ES-I3 (cell line): ENCODE data around the gene SENP1.

Experiments used
- H3K36me3 ChIP-seq: 2 replicates; pipeline ENCODE4 v1.6.1; 2013; ENCODE audit warnings: mild to moderate bottlenecking, low read length, control low read depth, moderate library complexity; ENCODE audit not compliant: insufficient read depth
- H3K4me1 ChIP-seq: 2 replicates; pipeline ENCODE4 v1.6.1; 2013; ENCODE audit warnings: mild to moderate bottlenecking, control low read depth, low read length; ENCODE audit not compliant: insufficient read depth
- H3K9ac ChIP-seq: 2 replicates; pipeline ENCODE4 v1.6.1; 2013; ENCODE audit warnings: low read depth, mild to moderate bottlenecking, low read length, moderate library complexity
- H3K9me3 ChIP-seq: 2 replicates; pipeline ENCODE4 v1.6.1; 2013; ENCODE audit warnings: mild to moderate bottlenecking, low read length, moderate library complexity; ENCODE audit not compliant: control insufficient read depth, insufficient read depth

SENP1 gene

DNA sequence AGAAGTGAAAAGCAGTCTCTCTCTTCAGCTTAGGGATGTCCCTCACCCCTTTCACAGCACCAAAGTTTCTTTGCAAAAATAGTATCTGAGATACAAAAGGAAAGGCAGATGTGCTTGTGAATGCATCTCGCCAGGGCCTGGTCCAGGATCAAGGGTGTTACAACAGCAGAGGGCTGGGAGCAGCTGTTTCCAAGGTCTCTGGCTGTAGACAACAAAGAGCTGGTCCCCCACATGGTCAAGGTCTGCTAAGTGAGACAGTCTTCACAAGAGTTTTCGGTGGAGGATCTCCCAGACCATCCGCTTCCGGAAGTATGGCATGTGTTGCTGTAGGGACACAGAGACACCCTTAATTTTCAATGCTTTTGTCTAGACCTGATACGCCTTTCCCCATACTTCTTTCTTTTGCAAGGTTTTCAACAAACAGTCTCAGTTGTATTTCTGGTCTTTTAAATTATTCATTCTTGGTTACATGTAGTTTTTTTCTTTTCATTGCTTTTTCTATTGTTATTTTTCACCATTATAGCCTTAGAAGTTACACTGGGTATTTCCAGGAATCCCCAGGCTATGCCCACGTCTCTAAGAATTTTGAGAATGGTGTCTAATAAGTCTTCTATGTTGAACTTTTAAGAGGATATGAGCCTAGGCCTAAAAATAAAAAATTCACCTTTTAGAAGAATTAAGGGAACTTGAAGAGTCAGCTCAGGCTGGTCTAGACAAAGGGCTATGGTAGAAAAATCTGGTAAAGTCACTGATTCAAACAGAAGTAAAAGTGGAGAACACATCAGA lies 60.6 kb downstream of the SENP1 start:
- no peaks in the 10 kb centered on the region for H3K9me3 ChIP-seq
- peaks cover 7% of the 10 kb centered on the region; the same call in 1 of the 2 replicates for H3K36me3 ChIP-seq
- H3K9ac ChIP-seq = no peak overlapping the region
- H3K4me1 ChIP-seq = no peaks in the 10 kb centered on the region

- H3K36me3 ChIP-seq = peaks cover 7% of the 10 kb centered on the region; the same call in 1 of the 2 replicates
- no peaks in the 10 kb centered on the region for H3K4me1 ChIP-seq
- H3K9me3 ChIP-seq = no peaks in the 10 kb centered on the region
- H3K9ac ChIP-seq = no peak overlapping the region
Measured at GRCh38 chr12:48044396-48044795, 61.5 kb downstream of the SENP1 start.

DNA sequence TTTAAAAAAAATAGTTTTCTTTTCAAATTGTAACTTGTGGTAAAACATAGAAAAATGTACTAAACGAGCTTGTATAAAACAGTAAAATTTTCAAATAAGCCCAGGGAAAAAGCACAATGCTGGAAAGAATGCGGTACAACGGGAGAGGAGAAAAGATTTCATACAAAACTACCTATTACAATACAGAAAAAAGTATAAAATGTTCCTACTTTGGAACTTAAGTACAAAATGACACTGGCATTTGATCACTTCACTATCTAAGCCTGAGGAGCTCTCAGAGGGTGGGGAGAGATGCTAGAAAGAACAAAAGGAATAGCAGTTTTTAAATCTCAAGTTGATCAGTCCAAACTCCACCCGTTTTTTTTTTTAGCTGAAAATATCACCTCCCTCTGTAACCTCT lies 62.1 kb downstream of the SENP1 start:
- Histone ChIP-seq H3K36me3 (peaks cover 7% of the 10 kb centered on the region; the same call in 1 of the 2 replicates), H3K9ac (no peak overlapping the region)

DNA sequence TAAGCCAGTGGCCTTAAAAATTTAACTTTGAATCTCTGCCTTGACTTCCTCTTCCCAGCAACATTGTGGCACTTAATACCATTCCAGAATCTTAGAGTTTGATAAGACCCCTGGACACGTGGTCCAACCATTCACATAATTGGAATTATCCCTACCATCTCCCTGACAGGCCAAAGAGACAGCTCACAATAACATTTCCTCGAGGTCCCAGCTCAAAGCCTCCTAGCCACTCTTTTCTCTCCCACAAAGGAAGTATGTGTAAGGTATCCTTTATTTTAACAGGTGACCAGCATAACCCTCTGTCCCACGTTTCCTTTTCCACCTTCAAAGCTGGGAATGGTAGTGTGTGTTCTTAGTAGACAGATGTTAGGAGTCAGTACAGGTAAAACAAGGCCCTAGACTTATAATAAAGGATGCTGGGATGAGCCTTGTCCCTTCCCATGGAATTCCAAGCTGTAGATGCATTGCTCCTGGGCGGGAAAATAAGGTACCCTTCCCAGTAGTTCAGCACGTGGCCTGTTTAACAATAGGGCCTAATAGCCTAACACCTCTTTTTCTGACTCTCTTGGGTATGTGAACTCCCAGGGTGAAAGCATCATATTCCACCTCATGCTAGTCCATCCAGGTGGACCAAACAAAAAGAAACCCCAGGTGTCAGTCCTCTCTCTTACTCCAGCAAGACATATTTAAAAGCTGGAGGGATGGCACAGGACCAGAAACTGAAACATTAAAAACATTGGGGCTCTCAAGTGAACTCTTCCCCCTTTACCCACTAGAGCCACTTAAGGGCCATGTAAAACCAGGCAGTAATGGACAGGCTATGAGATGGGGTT lies 64.1 kb downstream of the SENP1 start:
- Histone ChIP-seq H3K36me3 (peaks cover 7% of the 10 kb centered on the region; the same call in 1 of the 2 replicates), H3K9me3 (no peaks in the 10 kb centered on the region), H3K4me1 (peaks cover 12% of the 10 kb centered on the region), H3K9ac (no peak overlapping the region)

More for the DNA sequence above, 62.1 kb downstream of the SENP1 start:
- H3K9me3 ChIP-seq = no peaks in the 10 kb centered on the region
- H3K4me1 ChIP-seq = no peaks in the 10 kb centered on the region

GRCh38 chr12:48040354-48040753 lies 65.5 kb downstream of the SENP1 start:
- H3K9me3 ChIP-seq = no peaks in the 10 kb centered on the region
- H3K36me3 ChIP-seq = no peaks in the 10 kb centered on the region; the same call in 1 of the 2 replicates
- H3K9ac ChIP-seq = no peak overlapping the region
- peaks cover 18% of the 10 kb centered on the region for H3K4me1 ChIP-seq

DNA sequence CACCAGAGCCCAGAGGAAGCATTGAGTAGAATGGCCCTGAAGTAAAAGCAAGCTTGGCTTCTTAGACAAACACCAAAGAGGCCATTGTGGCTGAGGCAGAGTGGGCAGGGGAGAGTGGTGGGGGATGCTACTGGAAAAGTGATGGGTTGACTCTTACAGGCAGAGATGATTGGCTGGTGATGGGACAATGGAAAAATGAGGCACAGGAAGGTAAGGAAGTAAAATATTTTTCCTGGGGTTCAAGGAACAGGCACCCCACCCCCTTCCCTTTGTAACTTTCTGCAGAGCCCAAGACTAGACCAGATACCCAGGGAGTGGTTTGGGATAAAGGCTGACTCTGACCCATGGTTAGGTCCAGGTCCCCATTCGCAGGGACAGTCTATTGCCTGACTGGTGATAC lies 66.7 kb downstream of the SENP1 start:
- Histone ChIP-seq H3K36me3 (no peaks in the 10 kb centered on the region), H3K9me3 (no peaks in the 10 kb centered on the region), H3K4me1 (peaks cover 18% of the 10 kb centered on the region), H3K9ac (no peak overlapping the region)

- peak overlapping the region; percentile 27; the same call in 1 of the 2 replicates for H3K9ac ChIP-seq
- no peaks in the 10 kb centered on the region for H3K36me3 ChIP-seq
- peaks cover 18% of the 10 kb centered on the region for H3K4me1 ChIP-seq
- no peaks in the 10 kb centered on the region for H3K9me3 ChIP-seq
Measured at GRCh38 chr12:48038085-48038484, 67.8 kb downstream of the SENP1 start.

DNA sequence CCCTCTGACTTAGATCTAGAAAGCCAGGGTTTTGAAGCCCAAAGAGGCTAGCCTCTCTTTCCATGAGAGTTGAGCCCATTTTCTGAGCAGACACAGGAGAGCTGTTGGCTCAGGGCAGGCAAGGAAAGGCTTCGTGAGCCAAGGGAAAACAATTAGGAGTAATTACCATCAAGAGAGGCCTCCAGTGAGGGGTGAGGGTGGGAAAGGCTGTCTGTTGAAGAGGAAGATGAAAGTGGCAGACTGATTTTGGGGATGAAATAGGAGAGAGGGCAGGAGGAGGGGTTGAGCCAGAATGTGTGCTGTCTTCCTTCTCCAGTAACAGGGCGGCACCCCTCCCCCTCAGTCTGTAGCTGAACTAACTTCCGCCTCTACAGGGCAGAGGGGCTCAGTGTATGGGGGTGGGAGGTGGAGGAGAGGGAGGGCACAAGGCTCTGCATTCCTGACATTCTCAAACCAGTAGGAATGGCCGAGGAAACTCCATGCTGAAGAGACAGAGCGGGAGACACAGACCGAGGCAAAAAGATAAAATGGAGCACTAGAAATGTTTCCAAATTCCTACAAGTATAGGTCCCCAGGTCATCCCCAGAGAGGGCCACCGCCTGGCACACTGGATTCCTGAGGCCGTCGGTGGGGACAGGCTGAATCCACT lies 68.5 kb downstream of the SENP1 start:
- Histone ChIP-seq H3K36me3 (no peaks in the 10 kb centered on the region), H3K4me1 (peaks cover 18% of the 10 kb centered on the region), H3K9me3 (no peaks in the 10 kb centered on the region), H3K9ac (peak overlapping the region; percentile 27; the same call in 1 of the 2 replicates)

GRCh38 chr12:48036818-48037217 lies 69.1 kb downstream of the SENP1 start:
- H3K9ac ChIP-seq = no peak overlapping the region
- peaks cover 18% of the 10 kb centered on the region for H3K4me1 ChIP-seq
- no peaks in the 10 kb centered on the region for H3K9me3 ChIP-seq
- no peaks in the 10 kb centered on the region for H3K36me3 ChIP-seq

GRCh38 chr12:48034835-48035805 lies 70.8 kb downstream of the SENP1 start:
- no peaks in the 10 kb centered on the region for H3K36me3 ChIP-seq
- H3K4me1 ChIP-seq = peaks cover 21% of the 10 kb centered on the region
- H3K9me3 ChIP-seq = no peaks in the 10 kb centered on the region
- H3K9ac ChIP-seq = no peak overlapping the region

DNA sequence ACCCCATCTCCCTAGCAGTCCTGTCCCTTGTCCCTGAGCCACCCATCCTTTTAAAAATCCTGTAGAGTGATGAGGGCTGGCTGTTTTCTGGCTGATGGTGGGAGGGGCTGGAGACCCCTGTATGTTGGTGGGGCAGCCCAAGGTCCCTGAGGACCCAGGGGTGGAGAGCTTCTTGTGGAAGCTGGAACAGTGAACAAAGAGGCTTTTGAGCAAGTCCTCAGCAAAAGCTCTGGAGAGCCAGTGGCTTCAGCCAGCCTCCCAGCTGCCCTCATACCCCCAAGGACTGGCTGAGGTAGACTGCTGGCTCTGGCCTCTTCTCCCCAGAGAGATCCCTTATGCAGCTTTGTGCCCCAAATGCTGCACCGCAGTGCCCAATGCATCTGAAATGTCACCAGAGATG lies 72.4 kb downstream of the SENP1 start:
- Histone ChIP-seq H3K4me1 (peaks cover 21% of the 10 kb centered on the region), H3K36me3 (no peaks in the 10 kb centered on the region), H3K9ac (no peak overlapping the region), H3K9me3 (no peaks in the 10 kb centered on the region)

- Histone ChIP-seq H3K9ac (no peak overlapping the region), H3K4me1 (peaks cover 15% of the 10 kb centered on the region), H3K9me3 (no peaks in the 10 kb centered on the region), H3K36me3 (no peaks in the 10 kb centered on the region)
Measured at GRCh38 chr12:48032597-48032996, 73.3 kb downstream of the SENP1 start.

DNA sequence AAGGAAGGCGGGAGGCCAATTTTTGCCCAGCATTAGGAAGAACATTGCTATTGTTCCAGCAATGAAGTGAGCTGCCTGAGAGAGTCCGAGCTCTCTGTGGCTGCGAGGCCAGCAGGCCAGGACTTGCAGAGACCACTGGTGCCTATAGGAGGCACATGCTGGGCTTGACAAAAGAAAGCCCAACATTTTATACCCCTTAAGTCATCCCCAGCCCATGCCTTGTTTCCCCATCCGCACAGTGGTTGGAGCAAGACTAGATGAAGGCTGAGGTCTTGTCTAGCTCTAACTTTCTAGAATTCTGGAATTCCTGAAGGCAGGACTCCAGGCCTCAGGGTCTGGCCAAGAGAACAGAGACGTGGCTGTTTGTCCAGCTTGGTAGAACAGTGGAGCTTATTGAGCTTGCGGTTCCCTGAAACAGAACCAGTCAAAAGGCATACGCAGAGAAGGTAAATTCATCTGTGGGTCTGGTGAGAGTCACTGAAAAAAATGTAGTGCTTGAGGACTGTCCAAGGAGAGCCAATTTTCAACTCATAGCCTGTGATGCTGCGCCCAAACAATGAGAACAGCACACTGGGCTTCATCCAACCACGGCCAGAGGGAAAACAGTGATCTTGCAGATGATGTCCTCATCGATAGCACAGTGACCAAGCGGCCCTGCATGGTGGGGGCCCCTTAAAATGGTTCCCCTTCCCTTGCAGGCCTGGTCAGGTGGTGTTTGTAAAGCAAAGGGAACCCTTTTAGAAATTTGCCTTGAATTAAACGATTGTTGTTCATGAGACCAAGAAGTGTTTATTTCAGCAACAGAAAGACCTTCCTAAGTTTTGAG lies 74.5 kb downstream of the SENP1 start:
- H3K9ac ChIP-seq = no peak overlapping the region
- no peaks in the 10 kb centered on the region for H3K9me3 ChIP-seq
- H3K36me3 ChIP-seq = no peaks in the 10 kb centered on the region
- peaks cover 5% of the 10 kb centered on the region for H3K4me1 ChIP-seq
